Stimulated activated naive CD8-positive, alpha-beta T cell treated with anti-CD3 and anti-CD28 coated beads, Interleukin-15, Interleukin-2, amounts not matched to agents 100 ng/mL and 50 ng/mL, for 24 hours (primary cell): Measurements from ENCODE around the gene HPS4.
"Not testable (repeated sequence)": the region's sequence is repeated elsewhere in the genome, so short reads cannot be mapped to it uniquely, and the experiment has no call there.

ENCODE experiments used
- H3K27ac Mint-ChIP-seq: one replicate; pipeline ENCODE4 v1.8.0; 2021; ENCODE audit warnings: mild to moderate bottlenecking, mixed read lengths
- H3K27me3 Mint-ChIP-seq: one replicate; pipeline ENCODE4 v1.8.0; 2021; ENCODE audit warnings: mixed read lengths
- H3K36me3 Mint-ChIP-seq: one replicate; pipeline ENCODE4 v1.8.0; 2021; ENCODE audit warnings: low read depth, mixed read lengths
- H3K4me1 Mint-ChIP-seq: one replicate; pipeline ENCODE4 v1.8.0; 2021; ENCODE audit warnings: low read depth, mixed read lengths
- H3K4me3 Mint-ChIP-seq: one replicate; pipeline ENCODE4 v1.8.0; 2021; ENCODE audit warnings: mild to moderate bottlenecking, mixed read lengths
- H3K9me3 Mint-ChIP-seq: one replicate; pipeline ENCODE4 v1.8.0; 2021; ENCODE audit warnings: mixed read lengths

Gene HPS4

DNA sequence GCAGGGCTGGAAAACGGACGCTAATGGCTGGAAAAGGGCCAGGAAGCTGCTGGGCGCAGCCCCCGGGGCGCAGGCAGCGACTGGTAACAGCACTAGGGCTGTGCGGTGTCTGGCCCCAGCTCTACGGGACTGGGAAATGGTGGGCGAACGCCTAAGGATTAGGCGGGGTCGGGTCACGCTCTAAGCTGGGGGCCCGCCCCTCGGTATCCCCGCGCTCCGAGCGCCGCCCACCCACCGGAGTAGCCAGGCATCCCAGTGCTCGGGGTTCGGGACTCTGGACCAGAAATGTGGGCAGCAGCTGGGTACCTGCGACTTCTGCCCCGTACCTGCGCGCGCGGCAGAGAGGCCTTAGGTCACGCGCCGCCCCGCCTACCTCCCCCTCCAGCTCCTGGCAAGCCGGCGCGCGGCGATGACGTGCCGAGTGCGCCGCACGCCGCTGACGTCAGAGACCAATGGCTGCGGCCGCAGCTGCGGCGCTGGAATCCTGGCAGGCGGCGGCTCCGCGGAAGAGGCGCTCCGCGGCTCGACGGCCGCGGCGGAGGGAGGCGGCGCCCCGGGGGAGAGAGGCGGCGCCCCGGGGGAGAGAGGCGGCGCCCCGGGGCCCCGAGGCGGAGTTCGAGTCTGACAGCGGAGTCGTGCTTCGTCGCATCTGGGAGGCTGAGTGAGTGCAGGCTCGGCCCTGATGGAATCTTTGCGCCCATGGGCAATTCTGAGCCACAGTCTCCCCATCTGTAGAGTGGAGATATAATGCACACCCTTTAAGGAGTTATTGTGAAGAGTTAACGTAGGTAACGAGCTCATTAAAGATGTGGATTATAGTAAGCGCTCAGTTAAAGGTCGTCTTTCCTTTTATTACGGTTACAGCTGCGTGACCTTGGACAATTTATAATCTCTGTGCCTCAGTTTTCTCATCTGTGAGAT is at the start of gene HPS4, which contains the start of gene SRRD:
HPS4 (minus strand) TSS at position 345 of the 921 bp plus-strand sequence. CDS start 2,021 bp downstream, outside the sequence.
SRRD (plus strand) TSS at position 439 of the 921 bp plus-strand sequence; CDS start at position 453, 14 bp downstream.
- no peaks in the 10 kb centered on the region for H3K9me3 Mint-ChIP-seq
- peaks cover 46% of the 10 kb centered on the region for H3K36me3 Mint-ChIP-seq
- H3K27me3 Mint-ChIP-seq = no peaks in the 10 kb centered on the region
- H3K27ac Mint-ChIP-seq = peak within 1 kb of the TSS; percentile 96
- H3K4me1 Mint-ChIP-seq = peaks cover 69% of the 10 kb centered on the region
- peak within 1 kb of the TSS; percentile 96 for H3K4me3 Mint-ChIP-seq

DNA sequence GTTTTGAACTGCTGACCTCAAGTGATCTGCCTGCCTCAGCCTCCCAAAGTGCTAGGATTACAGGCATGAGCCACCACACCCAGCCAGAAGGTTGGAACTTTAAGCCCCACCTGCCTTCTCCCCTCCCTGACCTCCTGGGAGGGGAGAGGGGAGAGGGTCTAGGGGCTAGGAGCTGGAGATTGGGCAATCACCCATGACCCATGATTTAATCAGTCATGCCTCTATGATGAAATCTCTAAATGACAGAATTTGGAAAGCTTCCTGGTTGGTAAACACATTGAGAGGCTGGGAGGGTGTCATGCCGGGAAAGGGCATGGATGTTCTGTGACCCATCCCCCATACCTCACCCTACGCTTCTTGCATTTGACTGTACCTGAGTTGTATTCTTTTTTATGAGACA is 45.8 kb upstream of the HPS4 start:
- Mint-ChIP-seq H3K27me3 (no peaks in the 10 kb centered on the region), H3K36me3 (peaks cover 51% of the 10 kb centered on the region), H3K9me3 (no peaks in the 10 kb centered on the region), H3K4me3 (no peak overlapping the region), H3K4me1 (peaks cover 21% of the 10 kb centered on the region), H3K27ac (no peak overlapping the region)

DNA sequence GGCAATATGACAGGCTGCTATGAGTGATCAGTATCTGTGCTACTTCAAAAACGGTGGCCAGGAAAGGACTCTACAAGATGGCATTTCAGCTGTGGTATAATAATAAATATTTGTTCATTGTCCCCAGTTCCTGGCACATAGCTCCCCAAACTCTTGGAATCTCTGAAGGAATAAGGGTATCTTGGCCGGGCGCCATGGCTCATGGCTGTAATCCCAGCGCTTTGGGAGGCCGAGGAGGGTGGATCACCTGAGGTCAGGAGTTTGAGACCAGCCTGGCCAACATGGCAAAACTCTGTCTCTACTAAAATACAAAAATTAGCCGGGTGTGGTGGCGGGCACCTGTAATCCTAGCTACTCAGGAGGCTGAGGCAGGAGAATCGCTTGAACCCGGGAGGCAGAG is 44.9 kb upstream of the HPS4 start:
- H3K9me3 Mint-ChIP-seq, H3K4me3 Mint-ChIP-seq, H3K27ac Mint-ChIP-seq, H3K27me3 Mint-ChIP-seq: not testable (repeated sequence)
- peaks cover 51% of the 10 kb centered on the region for H3K36me3 Mint-ChIP-seq
- H3K4me1 Mint-ChIP-seq = peaks cover 17% of the 10 kb centered on the region

DNA sequence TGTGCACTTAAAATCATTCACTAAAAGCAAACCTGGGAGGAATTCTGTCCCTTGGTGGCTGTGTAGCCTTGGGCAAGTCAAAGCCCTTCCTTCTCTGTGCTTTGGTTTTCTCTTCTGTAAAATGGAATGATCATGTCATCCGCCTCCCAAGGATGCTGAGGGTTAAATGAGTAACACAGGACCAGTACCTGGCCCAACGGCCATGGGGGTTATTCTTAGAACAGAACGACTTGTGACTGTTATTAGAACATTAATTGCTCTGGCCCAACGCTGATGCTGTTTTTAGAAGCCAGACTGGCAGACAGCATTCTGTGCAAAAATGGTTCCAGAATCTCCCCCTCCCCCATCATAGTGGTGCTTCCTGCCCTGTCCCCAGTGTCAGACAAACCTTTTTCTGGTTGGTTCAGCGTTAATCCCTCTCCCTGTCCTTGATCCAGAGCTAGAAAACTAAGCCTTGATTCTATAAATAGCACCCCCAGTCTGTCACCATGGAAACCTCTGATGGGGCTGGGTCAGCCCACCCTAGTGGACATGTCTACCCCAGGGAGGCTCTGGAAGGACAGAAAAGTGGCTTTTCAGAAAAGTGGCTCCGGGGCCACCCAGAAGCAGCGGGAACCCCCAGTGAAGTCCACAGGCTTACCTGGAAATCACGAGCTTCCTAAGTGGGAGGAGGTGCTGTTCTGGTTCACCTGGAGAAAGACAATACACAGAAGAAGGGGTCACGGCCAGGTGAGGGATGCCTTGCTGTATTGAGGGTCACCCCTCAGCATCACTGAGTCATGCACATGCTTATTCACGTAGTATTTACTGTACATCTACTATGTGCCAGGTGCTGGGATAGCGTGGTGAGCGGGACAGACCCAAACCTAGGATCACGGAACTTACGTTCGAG is 44.2 kb upstream of the HPS4 start:
- Mint-ChIP-seq H3K27me3 (no peaks in the 10 kb centered on the region), H3K4me1 (peaks cover 11% of the 10 kb centered on the region), H3K4me3 (no peak overlapping the region), H3K27ac (no peak overlapping the region), H3K9me3 (no peaks in the 10 kb centered on the region), H3K36me3 (peaks cover 50% of the 10 kb centered on the region)

DNA sequence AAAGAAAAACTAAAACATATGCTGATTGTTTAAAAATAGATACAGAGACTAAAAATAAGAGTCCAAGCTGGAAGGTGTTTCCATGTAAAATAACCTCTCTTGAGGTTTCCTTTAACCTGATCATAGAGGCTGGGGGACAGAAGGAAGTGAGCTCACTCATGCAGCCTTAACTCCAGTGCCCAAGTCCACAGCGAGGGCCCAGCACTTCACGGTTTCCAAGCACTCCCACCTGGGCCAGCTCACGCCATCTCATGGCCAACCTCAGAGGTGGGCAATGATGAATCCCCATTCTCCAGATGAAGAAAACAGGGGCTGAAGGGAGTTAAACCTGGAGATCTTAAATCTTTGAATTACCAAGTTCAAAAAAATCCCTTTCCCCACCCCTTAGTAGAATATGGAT is 43.6 kb upstream of the HPS4 start:
- Mint-ChIP-seq H3K36me3 (peaks cover 45% of the 10 kb centered on the region), H3K4me1 (peaks cover 5% of the 10 kb centered on the region), H3K9me3 (no peaks in the 10 kb centered on the region), H3K27ac (no peak overlapping the region), H3K4me3 (no peak overlapping the region), H3K27me3 (no peaks in the 10 kb centered on the region)

DNA sequence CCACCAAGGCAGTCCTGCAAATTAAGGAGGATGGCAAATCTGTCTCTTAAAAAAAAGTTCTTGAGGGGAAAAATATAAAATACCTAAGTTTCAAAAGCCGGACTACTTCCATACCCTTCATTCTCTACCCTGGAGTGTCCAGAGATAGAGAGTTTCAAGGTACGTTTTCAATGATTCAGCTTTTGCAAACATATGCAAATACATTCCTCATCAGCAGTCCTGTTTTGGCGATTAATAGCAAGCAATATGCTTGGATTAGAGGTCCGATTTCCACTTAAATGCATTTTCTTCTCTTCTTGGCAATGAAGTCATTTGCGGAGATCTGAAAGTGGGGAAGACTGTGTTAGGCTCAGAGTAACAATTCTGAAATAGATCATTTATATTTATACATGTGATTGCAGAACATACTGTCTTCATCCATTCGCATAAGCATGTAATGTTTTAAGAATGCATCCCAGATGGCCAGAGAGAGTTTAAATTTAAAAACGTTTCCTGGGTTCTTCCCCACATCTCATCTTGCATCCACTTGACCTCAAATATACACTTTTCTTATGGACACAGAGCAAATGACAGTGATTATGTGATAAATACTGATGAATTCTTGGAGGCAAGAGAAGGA is 42.5 kb upstream of the HPS4 start:
- peaks cover 36% of the 10 kb centered on the region for H3K36me3 Mint-ChIP-seq
- no peak overlapping the region for H3K4me3 Mint-ChIP-seq
- no peaks in the 10 kb centered on the region for H3K4me1 Mint-ChIP-seq
- H3K27me3 Mint-ChIP-seq = no peaks in the 10 kb centered on the region
- no peak overlapping the region for H3K27ac Mint-ChIP-seq
- H3K9me3 Mint-ChIP-seq = no peaks in the 10 kb centered on the region

DNA sequence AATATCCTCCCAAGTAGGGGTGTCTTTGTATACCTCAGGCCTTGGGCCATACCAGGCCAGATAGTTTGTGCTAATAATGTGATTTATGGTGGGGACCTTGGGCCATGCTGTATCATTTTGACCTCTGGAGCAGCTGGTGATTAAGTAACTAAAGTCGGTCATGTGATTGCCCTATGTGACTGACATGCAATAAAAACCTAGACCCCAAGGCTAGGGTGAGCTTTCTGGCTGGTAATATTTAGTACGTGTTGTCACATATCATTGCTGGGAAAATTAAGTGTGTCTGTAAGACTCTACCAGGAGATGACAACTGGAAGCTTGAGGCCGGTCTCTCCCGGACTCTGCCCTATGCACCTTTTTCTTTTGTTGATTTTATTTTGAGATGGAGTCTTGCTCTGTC is 41.3 kb upstream of the HPS4 start:
- peaks cover 28% of the 10 kb centered on the region for H3K36me3 Mint-ChIP-seq

DNA sequence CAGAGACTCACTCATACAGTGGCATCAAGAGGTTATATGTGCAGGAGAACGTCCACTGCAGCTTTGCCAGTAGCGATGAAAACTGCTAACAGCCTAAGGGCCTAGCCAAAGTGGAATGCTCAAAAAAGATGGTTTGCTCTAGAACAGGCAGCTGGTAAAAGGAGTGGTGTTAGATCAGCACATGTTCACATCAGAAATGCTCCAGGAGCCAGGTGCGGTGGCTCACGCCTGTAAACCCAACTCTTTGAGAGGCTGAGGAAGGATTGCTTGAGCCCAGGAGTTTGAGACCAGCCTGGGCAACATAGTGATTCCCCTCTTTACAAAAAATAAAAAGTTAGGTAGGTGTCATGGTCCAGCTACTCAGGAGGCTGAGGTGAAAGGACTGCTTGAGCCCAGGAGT is 39.0 kb upstream of the HPS4 start:
- Mint-ChIP-seq H3K9me3 (no peaks in the 10 kb centered on the region), H3K27me3 (no peaks in the 10 kb centered on the region), H3K4me1 (no peaks in the 10 kb centered on the region), H3K36me3 (peaks cover 19% of the 10 kb centered on the region), H3K27ac (no peak overlapping the region), H3K4me3 (no peak overlapping the region)

More for the DNA sequence above, 41.3 kb upstream of the HPS4 start:
- H3K27ac Mint-ChIP-seq = no peak overlapping the region
- H3K9me3 Mint-ChIP-seq = no peaks in the 10 kb centered on the region
- H3K4me3 Mint-ChIP-seq = no peak overlapping the region
- H3K4me1 Mint-ChIP-seq = no peaks in the 10 kb centered on the region
- no peaks in the 10 kb centered on the region for H3K27me3 Mint-ChIP-seq

DNA sequence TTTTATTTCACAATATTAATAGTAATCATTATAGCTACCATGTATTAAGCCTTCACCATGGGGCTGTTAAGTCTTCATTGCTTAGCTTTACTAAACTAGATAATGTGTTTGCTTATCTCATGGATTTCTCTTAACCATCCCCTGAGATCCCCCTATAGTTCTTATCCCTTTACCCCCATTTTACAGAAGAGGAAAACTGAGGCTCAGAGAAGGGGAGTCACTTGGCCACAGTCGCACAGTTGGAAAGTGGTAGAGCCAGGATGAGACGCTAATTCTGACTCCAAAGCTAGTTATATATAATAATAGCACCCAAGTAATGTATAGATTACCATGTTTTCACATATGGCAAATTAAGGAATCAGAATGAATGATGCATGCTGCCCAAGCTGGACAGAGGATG is 38.4 kb upstream of the HPS4 start:
- peaks cover 15% of the 10 kb centered on the region for H3K36me3 Mint-ChIP-seq
- no peaks in the 10 kb centered on the region for H3K27me3 Mint-ChIP-seq
- no peak overlapping the region for H3K4me3 Mint-ChIP-seq
- no peaks in the 10 kb centered on the region for H3K4me1 Mint-ChIP-seq
- no peak overlapping the region for H3K27ac Mint-ChIP-seq
- H3K9me3 Mint-ChIP-seq = no peaks in the 10 kb centered on the region

DNA sequence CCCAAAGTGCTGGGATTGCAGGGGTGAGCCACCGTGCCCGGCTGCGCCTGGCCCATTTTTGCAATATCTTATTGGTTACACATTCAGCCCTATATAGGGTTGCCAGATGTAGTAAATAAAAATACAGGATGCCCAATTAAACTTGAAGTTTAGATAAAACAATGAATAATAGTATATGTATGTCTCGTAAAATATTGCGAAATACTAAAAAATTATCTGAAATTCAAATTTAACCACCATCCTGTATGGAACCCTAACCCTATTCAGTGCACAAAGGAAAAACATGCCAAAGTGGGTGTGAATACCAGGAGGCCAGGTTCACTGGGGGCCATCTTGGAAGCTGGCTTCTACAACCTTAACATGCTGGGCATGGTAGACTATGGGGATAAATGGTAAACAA is 33.8 kb upstream of the HPS4 start:
- H3K36me3 Mint-ChIP-seq = peaks cover 2% of the 10 kb centered on the region
- peaks cover 18% of the 10 kb centered on the region for H3K4me1 Mint-ChIP-seq
- H3K27ac Mint-ChIP-seq = no peak overlapping the region
- no peaks in the 10 kb centered on the region for H3K9me3 Mint-ChIP-seq
- H3K4me3 Mint-ChIP-seq = no peak overlapping the region
- no peaks in the 10 kb centered on the region for H3K27me3 Mint-ChIP-seq

DNA sequence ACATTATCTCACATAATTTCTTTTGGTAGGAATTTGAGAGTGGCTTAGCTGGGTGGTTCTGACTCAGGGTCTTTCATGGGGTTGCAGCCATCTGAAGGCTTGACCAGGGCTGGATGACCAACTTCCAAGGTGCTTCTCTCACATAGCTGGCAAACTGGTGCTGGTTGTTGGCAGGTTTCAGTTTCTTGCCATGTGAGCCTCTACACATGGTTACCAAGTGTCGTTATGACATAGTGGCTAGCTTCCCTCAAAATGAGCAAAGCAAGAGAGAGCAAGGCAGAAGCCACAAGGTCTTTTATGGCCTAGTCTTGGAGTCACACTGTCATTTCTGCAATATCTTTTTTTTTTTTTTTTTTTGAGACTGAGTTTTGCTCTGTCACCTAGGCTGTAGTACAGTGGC is 32.9 kb upstream of the HPS4 start:
- Mint-ChIP-seq H3K36me3 (peaks cover 6% of the 10 kb centered on the region), H3K4me3 (no peak overlapping the region), H3K27ac (no peak overlapping the region), H3K27me3 (no peaks in the 10 kb centered on the region), H3K4me1 (peaks cover 26% of the 10 kb centered on the region), H3K9me3 (no peaks in the 10 kb centered on the region)

DNA sequence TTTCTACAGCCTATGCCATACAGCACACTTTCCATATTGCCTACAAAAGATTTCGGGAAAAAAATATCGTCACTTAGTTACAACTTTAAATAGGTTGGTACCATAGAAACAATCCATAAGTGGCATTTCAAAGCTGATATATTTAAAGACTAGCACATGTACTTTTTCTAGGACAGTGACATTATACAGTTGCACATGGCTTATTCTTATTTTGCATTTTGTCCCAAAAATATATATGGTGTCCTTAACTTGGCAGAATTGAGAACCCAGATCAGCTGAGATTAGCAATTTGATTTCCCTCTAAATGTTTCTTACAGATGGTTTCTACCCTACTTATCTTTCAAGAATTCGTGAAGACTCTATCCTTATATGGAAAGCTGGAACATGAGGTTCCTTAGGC is 32.3 kb upstream of the HPS4 start:
- Mint-ChIP-seq H3K9me3 (no peaks in the 10 kb centered on the region), H3K27ac (no peak overlapping the region), H3K4me1 (peaks cover 32% of the 10 kb centered on the region), H3K27me3 (no peaks in the 10 kb centered on the region), H3K36me3 (peaks cover 6% of the 10 kb centered on the region), H3K4me3 (no peak overlapping the region)

DNA sequence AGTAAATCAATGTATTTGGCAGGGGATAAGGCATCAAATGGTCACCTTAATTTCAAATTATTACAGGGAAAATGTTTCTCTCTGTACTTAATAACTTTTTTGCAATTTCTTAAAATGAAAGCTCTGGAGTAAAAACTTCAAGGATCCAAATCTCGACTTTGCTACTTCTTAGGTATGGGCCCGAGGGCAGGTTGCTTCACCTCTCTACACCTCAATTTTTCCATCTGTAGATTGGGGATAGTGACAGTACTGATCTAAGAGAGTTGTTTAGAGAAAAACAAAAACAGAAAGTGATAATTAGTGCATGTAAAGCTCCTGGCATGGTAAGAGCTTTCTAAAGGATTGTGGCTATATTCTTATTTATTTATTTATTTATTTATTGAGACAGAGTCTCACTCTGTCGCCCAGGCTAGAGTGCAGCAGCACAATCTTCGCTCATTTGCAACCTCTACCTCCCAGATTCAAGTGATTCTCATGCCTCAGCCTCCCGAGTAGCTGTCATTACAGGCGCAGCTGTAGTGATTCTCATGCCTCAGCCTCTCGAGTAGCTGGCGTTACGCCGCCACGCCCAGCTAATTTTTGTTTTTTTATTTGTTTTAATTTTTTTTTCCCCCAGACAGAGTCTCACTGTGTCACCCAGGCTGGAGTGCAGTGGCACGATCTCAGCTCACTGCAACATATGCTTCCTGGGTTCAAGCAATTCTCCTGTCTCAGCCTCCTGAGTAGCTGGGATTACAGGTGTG is 31.0 kb upstream of the HPS4 start:
- Mint-ChIP-seq H3K36me3 (peaks cover 17% of the 10 kb centered on the region), H3K4me3 (peak overlapping the region; percentile 100), H3K27ac (no peak overlapping the region), H3K27me3 (no peaks in the 10 kb centered on the region), H3K4me1 (peaks cover 38% of the 10 kb centered on the region), H3K9me3 (no peaks in the 10 kb centered on the region)

DNA sequence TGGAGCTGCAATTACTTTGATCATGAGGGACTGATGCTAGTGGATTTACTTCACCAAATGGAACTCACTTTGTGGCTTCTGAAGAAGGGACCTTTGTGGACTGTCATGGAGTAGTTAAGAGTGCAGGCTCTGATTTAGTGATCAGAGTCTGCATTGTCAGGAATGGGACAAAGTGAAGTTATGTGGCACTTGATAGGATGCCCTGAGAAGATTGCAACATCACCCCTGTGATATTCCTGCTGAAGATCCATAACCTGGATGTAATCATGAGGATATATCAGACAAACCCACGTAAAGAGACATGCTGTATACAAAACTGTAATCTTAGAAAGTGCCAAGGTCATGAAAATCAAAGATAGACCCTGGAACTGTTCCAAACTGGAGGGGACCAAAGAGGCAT is 30.3 kb upstream of the HPS4 start:
- H3K27me3 Mint-ChIP-seq = no peaks in the 10 kb centered on the region
- peaks cover 24% of the 10 kb centered on the region for H3K36me3 Mint-ChIP-seq
- H3K4me3 Mint-ChIP-seq = peak overlapping the region; percentile 100
- H3K9me3 Mint-ChIP-seq = no peaks in the 10 kb centered on the region
- peaks cover 42% of the 10 kb centered on the region for H3K4me1 Mint-ChIP-seq
- peak overlapping the region; percentile 19 for H3K27ac Mint-ChIP-seq
